HG03159 (cell line): ENCODE results near the gene C1orf50.
"Not testable (repeated sequence)": the region's sequence is repeated elsewhere in the genome, so short reads cannot be mapped to it uniquely, and the experiment has no call there.

Experiments
- ATAC-seq: cut with Tn5 transposase; IDR thresholded peaks from one replicate; pipeline ENCODE4 v1.9.1; 2021; ENCODE audit warnings: mild to moderate bottlenecking, moderate library complexity; ENCODE audit not compliant: unreplicated experiment

Gene C1orf50

DNA sequence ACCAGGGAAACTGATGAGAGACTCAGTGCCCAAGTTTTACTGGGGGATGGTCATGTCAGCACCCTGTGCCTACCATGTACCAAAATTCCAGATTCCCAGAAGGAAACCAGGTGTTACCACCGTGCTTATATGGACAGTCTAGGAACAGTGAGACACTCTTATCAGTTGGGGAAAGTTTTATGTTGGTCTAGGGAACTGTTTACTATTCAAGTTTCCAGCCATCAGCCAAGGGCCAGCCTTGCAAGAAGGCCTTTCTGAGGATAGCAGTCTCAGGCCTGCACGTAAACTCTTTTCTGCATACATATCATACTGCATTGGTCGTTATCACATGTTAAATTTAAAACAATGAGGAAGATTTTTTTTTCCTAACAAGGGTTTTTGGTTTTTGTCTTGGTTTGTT is 30.4 kb downstream of the C1orf50 start:
- no peak for ATAC-seq

DNA sequence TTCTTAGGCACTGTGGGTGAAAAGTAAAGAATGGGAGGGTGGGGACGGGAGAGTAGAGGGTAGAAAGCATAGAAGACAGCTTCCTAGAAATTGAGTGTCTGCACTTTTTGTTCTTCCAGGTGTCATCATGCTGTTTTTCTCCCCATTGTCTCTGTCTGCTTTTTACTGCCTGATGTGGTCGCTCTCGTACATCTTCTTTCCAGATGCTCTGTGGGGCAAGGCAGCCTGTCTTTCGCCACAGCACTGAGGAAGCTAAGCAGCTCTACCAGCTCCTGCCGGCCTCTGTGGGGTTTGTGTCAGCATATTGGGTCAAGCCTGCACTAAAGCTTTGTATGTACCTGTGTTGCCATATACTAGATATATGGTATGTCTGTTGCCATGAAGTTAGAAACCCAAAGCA is 30.9 kb downstream of the C1orf50 start:
- no peak for ATAC-seq

DNA sequence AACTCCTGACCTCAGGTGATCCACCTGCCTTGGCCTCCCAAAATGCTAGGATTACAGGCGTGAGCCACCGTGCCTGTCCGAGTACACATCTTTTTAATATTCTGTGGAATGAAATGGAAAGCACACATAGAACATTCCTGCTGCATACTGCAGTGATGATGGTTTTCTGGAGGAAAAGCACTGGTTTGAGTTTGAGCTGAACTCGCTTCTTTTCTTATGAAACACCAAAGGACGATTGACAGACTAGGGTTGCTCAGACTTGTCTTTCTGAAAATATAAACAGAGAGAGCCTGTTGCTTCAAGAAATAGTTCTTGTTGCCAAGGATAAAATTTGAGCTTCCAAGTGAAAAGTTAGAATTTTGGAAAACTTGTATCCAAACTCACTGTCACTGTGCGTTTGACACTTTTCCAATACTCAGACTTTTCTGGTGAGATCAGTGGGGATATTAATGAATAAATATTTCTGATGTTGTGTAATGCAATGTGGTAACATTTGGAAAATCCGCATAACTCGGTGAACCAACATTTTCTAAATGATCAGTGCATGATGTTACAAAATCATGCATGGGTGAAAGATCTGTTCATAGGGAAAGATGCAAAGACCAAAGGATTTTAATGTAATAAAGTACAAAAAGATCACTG is 34.9 kb downstream of the C1orf50 start:
- no peak for ATAC-seq

DNA sequence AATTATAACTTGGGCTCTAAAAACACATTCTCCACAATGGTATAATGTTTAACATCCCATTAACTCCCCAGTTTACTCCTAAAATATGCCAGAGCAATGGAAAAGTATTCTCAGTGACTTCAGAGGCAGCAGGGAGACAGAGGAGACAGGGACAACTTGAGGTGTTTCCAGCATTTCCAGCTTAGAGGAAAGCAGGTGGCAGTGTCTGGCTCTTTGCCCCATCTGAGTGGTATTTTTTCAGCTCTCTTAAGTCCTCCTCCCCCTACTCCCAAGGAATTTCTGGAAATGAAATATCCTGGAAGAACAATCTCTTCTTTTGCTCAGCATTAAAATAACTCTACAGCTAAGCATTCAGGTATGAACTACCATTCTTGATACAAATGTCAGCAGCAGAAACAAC is 39.1 kb downstream of the C1orf50 start:
- ATAC-seq: no peak

- ATAC-seq: no peak
These were observed 39.5 kb downstream of the C1orf50 start for GRCh38 chr1:42806593-42806992.

- no peak for ATAC-seq
These were observed 40.1 kb downstream of the C1orf50 start for GRCh38 chr1:42807056-42807668.

GRCh38 chr1:42814815-42815214 is 47.8 kb downstream of the C1orf50 start:
- not testable (repeated sequence) for ATAC-seq

GRCh38 chr1:42815941-42816584 is 49.0 kb downstream of the C1orf50 start:
- ATAC-seq: no peak

DNA sequence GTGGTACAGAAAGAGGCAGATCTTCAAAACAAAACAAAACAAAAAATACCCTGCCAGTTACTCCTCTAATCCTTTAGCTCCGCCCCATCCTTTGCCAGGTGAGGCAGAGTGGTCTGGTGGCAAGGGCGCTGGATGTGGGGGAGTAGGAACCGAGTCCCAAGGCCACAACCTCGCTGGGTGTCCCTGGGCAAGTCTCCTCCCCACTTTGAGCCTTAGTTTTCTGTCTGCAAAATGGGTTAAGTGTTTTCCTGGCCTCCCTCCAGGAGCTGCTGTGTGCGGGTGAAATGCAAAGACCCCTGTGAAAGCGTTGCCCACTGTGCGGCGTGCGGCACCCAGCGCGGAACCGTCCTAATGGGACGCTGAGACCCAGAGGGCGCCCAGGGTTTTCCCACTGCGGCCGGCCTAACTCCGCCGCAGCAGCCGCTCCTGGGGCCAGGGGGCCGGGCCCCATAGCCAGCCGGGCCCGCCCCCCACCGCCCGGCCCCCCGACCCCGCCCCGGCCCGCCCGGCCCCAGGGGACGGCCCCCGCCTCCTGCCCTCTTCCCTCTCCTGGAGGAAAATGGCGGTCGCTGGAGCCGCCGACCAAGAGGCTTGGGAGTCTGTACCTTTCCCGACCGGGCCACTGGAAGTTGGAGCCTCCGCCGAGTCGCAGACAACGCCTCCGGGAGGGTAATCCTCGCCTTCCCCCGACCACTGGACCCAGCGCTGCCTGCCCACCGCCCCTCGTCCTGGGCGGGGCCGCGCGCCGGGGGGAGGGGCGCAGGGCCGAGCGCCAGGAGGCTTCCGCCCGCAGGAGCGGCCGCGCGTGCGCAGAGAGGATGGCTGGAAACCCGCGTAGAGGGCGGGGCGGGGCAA is 49.8 kb downstream of the C1orf50 start, which contains the start of the genes ERMAP and SVBP:
Gene ERMAP, plus strand, starts transcription at position 538 of the 855 bp plus-strand sequence. CDS start 13,327 bp downstream, outside the sequence.
Gene SVBP, minus strand, starts transcription at position 813 of the 855 bp plus-strand sequence. CDS start 853 bp downstream, outside the sequence.
- ATAC-seq: peak; percentile 86

DNA sequence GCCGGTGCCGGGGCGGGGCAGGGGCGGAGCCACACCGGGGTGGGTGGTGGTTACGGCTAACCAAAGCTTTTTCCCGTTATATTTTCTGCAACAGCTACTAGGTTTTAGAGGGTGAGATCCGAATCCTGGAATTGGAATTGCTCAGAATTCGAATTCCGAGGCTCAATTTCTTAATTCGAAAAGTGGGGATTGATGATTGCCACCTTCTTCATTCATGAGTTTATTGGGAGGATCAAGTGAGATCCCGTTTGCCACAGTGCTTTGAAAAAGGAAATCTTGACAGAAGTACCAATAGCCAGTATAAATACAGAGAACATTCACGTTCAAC is 50.4 kb downstream of the C1orf50 start:
- no peak for ATAC-seq

DNA sequence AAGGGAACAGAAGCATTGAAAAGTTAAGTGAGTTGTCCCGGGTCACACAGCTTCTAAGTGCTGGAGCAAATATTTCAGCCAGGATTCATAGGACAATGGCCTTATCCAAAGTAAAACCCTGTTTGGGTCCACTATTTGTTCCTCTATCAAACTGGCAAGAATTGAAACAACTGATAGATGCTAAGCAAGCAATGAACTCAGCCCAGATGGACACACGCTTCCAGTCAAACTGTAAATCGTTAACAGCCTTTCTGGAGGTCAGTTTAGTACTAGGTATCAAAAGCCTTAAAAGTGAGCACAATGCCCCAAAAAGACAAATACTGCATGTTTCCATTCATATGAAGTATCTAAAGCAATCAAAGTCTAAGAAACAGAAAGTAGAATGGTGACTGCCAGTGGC is 50.9 kb downstream of the C1orf50 start:
- no peak for ATAC-seq

GRCh38 chr1:42820813-42821212 is 53.8 kb downstream of the C1orf50 start:
- ATAC-seq: no peak

- no peak for ATAC-seq
These were observed 54.6 kb downstream of the C1orf50 start for GRCh38 chr1:42821690-42822089.

DNA sequence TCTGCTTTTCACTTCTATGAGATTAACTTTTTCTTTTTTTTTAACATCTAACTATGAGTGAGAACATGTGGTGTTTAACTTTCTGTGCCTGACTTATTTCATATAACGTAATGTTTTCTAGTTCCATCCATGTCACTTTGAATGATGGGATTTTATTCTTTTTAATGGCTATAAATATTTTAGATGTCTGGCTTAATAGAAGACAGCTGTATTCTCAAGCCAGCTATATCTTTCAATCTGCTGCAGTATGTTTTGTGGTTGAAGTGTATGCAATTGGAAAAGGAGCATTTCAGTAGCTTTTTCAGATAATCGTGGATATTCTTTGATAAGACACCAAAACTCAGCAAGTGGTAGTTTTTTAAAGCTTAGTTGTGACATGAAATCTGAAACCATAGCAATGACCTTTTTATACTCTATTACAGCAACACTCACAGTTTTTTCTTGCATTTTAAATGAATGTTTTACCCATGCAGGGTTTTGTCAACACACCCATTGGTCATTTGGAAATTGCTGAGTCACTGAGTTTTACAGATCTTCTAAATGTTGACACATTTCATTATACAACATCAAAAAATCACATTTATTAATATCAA is 55.8 kb downstream of the C1orf50 start:
- no peak for ATAC-seq

DNA sequence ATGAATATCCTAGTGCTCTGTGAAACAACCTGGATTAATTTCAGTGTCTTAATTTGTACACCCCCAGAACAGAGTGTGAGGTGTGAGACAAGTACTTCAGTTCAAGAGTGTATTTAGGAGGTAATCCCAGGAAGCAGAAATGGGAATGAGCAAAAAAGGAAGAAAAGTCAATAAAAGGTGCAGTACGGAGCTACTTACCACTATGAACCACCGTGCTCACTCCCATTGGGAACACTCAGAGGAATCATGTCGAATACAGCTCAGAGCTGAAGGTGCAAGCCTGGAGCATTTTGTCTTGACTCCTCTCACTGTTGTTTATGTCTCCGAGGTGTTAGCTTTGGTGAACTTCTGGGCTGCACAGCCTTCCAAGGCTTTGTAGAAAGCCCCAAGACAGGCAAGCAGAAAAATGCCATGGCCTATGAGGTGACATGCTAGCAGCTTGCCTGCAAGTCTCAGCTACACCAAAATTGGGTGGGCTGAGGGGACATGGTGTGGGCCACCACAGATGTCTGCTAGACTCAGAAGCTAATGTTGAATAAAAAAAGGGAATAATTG is 57.5 kb downstream of the C1orf50 start:
- ATAC-seq: no peak

GRCh38 chr1:42825036-42825851 is 58.2 kb downstream of the C1orf50 start:
- ATAC-seq: no peak
